ENCODE data around the gene KCNC4.

GRCh38 chr1:110228381-110228780 is 18.3 kb downstream of the KCNC4 start:
- TF ChIP-seq, protein P1, sequence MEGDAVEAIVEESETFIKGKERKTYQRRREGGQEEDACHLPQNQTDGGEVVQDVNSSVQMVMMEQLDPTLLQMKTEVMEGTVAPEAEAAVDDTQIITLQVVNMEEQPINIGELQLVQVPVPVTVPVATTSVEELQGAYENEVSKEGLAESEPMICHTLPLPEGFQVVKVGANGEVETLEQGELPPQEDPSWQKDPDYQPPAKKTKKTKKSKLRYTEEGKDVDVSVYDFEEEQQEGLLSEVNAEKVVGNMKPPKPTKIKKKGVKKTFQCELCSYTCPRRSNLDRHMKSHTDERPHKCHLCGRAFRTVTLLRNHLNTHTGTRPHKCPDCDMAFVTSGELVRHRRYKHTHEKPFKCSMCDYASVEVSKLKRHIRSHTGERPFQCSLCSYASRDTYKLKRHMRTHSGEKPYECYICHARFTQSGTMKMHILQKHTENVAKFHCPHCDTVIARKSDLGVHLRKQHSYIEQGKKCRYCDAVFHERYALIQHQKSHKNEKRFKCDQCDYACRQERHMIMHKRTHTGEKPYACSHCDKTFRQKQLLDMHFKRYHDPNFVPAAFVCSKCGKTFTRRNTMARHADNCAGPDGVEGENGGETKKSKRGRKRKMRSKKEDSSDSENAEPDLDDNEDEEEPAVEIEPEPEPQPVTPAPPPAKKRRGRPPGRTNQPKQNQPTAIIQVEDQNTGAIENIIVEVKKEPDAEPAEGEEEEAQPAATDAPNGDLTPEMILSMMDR (IDR thresholded peaks at IDR 0.05; ENCODE audit: poor library complexity, severe bottlenecking): no peak
- TF ChIP-seq, protein P2, sequence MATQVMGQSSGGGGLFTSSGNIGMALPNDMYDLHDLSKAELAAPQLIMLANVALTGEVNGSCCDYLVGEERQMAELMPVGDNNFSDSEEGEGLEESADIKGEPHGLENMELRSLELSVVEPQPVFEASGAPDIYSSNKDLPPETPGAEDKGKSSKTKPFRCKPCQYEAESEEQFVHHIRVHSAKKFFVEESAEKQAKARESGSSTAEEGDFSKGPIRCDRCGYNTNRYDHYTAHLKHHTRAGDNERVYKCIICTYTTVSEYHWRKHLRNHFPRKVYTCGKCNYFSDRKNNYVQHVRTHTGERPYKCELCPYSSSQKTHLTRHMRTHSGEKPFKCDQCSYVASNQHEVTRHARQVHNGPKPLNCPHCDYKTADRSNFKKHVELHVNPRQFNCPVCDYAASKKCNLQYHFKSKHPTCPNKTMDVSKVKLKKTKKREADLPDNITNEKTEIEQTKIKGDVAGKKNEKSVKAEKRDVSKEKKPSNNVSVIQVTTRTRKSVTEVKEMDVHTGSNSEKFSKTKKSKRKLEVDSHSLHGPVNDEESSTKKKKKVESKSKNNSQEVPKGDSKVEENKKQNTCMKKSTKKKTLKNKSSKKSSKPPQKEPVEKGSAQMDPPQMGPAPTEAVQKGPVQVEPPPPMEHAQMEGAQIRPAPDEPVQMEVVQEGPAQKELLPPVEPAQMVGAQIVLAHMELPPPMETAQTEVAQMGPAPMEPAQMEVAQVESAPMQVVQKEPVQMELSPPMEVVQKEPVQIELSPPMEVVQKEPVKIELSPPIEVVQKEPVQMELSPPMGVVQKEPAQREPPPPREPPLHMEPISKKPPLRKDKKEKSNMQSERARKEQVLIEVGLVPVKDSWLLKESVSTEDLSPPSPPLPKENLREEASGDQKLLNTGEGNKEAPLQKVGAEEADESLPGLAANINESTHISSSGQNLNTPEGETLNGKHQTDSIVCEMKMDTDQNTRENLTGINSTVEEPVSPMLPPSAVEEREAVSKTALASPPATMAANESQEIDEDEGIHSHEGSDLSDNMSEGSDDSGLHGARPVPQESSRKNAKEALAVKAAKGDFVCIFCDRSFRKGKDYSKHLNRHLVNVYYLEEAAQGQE (IDR thresholded peaks at IDR 0.05; ENCODE audit: borderline replicate concordance): no peak
